HUES6 (cell line): ENCODE results near the gene SLC5A1.
"Not testable (repeated sequence)": the region's sequence is repeated elsewhere in the genome, so short reads cannot be mapped to it uniquely, and the experiment has no call there.

Experiments
- H3K27ac ChIP-seq: 2 replicates; pipeline ENCODE4 v1.7.0; 2013; ENCODE audit warnings: low read depth, mild to moderate bottlenecking, low read length, inconsistent platforms
- H3K27me3 ChIP-seq: 2 replicates; pipeline ENCODE4 v1.6.1; 2013; ENCODE audit warnings: low read length; ENCODE audit not compliant: control insufficient read depth, insufficient read depth
- H3K36me3 ChIP-seq: 2 replicates; pipeline ENCODE4 v1.6.1; 2013; ENCODE audit warnings: low read length; ENCODE audit not compliant: control insufficient read depth, insufficient read depth
- H3K4me1 ChIP-seq: 2 replicates; pipeline ENCODE4 v1.6.1; 2013; ENCODE audit warnings: low read length; ENCODE audit not compliant: control insufficient read depth, insufficient read depth
- H3K4me3 ChIP-seq: 2 replicates; pipeline ENCODE4 v1.5.1; 2013; ENCODE audit warnings: low read depth, low read length
- H3K9ac ChIP-seq: one replicate; pipeline ENCODE4 v1.6.1; 2013; ENCODE audit warnings: mild to moderate bottlenecking, low read length
- H3K9me3 ChIP-seq: 2 replicates; pipeline ENCODE4 v1.6.1; 2013; ENCODE audit warnings: low read depth, low read length; ENCODE audit not compliant: control insufficient read depth, insufficient read depth

Gene SLC5A1

DNA sequence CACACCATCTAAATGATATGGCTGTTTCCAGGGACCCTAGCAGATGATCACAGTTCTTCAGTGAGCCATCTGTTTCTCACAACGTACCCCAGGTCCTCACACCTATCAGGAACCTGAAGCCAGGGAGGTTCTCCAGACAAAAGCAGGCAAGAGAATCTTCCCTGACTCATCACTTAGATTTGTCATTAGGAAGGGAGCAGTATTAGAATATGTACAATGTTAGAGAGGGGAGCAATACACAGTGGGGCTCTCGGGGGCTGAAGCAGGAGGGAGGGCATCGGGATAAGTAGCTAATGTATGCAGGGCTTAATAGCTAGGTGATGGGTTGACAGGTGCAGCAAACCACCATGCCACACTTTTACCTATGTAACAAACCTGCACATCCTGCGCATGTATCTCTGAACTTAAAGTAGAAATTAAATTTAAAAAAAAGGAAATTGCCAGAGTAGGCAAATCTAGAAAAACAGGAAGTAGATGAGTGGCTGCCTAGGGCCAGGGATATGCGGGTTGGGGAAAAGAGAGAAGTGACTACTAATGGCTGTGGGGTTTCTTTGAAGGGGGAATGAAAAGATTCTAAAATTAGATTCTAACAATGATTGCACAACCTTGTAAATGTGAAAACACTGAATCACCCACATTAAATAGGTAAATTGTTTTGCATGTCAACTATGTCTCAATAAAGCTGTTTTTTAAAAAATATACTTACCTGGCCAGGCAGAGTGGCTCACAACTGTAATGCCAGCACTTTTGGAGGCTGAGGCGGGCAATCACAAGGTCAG lies 101.6 kb downstream of the SLC5A1 start:
- Histone ChIP-seq H3K4me3 (no peak overlapping the region), H3K27ac (no peak overlapping the region), H3K9ac (no peak overlapping the region), H3K27me3 (no peaks in the 10 kb centered on the region), H3K36me3 (no peaks in the 10 kb centered on the region), H3K9me3 (no peaks in the 10 kb centered on the region), H3K4me1 (no peaks in the 10 kb centered on the region)

DNA sequence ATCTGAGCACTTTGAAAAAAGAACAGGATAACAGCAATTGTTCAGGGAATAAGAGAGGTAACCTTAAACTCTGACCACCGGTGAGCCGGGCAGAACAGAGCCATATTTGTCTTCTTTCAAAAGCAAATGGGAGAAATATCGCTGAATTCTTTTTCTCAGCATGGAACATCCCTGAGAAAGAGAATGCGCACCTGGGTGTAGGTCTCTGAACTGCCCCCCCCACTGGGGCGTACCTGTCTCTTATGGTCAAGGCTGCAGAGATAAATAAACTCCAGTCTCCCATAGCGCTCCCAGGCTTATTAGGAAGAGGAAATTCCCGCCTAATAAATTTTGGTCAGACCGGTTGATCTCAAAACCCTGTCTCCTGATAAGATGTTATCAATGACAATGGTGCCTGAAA lies 104.1 kb downstream of the SLC5A1 start:
- not testable (repeated sequence) for H3K4me3 ChIP-seq, H3K9ac ChIP-seq, H3K27ac ChIP-seq, H3K9me3 ChIP-seq, H3K4me1 ChIP-seq, H3K27me3 ChIP-seq, H3K36me3 ChIP-seq

DNA sequence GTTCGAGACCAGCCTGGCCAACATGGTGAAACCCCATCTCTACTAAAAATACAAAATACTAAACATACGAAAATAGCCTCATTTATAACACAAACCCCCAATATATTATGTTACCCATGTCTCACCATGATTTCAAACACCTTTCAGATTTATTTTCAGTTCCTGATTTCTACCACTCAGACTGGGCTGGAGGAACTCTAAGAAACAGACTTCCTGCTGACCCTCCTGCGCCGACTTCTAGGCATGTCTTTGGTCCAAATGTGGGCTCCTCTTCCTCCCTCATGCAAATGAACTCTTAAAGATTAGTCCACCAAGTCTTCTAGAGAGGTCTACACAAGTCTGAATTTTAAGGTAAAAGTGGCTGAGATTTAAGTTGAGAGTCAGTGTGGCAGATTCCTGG lies 105.3 kb downstream of the SLC5A1 start:
- H3K4me1 ChIP-seq, H3K27me3 ChIP-seq, H3K27ac ChIP-seq, H3K9ac ChIP-seq, H3K9me3 ChIP-seq, H3K4me3 ChIP-seq, H3K36me3 ChIP-seq: not testable (repeated sequence)

DNA sequence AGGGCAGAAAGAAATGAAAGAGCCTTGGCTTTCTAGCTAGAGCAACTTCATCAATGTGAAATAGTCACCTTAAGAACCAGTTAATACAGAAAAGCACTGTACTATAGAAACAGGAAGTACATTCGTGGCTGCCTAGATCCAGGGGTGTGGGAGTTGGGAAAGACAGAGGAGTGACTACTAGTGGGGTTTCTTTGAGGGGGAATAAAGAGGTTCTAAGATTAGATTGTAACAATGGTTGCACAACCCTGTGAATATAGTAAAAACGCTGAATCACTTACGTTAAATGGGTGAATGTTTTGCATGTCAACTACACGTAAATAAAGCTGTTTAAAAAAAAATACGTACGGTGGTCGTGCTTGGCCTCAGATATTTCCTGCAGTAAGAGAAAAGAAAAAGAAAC lies 107.6 kb downstream of the SLC5A1 start:
- H3K27me3 ChIP-seq, H3K36me3 ChIP-seq, H3K4me1 ChIP-seq, H3K9ac ChIP-seq, H3K27ac ChIP-seq, H3K9me3 ChIP-seq, H3K4me3 ChIP-seq: not testable (repeated sequence)

DNA sequence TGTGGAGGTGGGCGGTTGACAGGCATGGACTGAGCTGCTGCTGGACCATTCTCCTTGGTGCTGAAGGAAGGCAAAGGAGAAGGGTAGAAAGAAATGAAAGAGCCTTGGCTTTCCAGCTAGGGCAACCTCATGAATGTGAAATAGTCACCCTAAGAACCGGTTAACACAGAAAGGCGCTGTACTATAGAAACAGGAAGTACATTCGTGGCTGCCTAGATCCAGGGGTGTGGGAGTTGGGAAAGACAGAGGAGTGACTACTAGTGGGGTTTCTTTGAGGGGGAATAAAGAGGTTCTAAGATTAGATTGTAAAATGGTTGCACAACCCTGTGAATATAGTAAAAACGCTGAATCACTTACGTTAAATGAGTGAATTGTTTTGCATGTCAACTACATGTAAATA lies 108.6 kb downstream of the SLC5A1 start:
- H3K27me3 ChIP-seq, H3K9ac ChIP-seq, H3K27ac ChIP-seq, H3K4me1 ChIP-seq, H3K9me3 ChIP-seq, H3K4me3 ChIP-seq, H3K36me3 ChIP-seq: not testable (repeated sequence)

DNA sequence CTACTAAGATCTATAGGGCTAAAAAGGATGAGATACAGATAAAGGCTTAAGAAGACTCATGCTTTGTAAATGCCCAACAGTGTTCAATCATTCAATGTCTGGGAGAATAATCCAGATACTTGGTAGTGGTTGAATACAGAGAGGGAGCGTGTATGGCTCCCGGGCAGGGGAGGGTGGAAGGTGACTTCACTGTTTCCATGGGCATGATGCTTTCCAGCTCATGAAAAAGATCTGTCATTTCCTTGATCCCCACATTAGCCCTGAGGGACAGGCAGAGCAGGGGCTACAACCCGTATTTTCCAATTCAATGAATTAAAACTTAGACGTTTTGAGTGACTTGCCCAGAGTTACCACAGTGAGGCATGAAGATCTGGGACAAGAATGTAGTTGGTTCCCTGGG lies 111.7 kb downstream of the SLC5A1 start:
- not testable (repeated sequence) for H3K9me3 ChIP-seq, H3K27me3 ChIP-seq, H3K36me3 ChIP-seq, H3K4me3 ChIP-seq, H3K4me1 ChIP-seq, H3K27ac ChIP-seq, H3K9ac ChIP-seq

DNA sequence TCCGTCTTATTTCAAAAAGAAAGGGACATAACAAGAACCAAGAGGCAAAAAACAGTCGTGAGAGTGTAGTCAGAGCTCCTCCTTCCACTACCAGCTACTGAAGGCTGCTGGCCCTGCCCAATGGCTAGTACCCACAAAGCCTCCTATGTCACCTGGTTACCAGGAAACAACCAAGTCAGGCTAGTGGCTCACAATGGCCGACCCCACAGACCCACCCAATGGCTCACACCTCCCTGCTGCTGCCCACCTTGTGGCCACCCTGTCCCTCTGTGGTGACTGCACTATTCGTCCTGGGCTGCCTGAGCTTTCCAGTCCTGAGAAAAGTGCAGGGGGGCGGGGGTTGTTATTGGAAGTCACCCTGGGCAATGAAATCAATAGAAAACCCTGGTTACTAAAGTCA lies 114.6 kb downstream of the SLC5A1 start:
- not testable (repeated sequence) for H3K4me3 ChIP-seq, H3K4me1 ChIP-seq, H3K36me3 ChIP-seq, H3K9me3 ChIP-seq, H3K9ac ChIP-seq, H3K27me3 ChIP-seq, H3K27ac ChIP-seq

DNA sequence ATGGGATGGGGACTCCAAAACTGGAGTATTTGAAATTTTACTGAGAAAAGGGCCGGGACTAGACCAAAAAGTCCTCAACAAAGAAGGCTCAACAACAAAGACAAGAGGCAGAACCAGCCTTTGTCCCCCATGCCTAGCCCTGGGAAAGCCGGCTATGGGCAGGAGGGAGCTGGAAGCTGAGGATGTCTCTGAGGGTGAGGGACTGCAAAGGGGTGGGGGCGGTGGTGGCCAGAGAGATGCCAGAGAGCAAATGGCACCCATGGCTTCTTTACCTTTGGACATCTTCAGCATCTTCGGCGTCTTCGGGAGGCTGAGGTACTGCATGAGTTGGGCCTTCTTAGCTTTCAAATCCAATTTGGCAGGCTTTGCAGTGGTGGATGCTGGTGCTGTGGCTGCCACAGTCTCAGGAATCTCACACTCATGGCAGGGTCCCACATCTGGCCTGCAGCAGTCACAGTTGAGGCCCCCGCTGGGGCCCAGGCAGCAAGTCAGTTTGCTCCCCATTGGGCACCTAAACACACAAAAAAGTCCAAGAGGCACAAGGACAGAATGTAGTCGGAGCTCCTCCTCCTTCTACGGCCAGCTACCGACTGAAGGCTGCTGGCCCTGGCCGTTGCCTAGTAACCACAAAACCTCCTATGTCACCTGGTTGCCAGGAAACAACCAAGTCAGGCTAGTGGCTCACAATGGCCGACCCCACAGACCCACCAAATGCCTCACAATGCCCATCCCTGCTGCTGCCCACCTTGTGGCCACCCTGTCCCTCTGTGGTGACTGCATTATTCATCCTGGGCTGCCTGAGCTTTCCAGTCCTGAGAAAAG lies 115.9 kb downstream of the SLC5A1 start, which contains the start of gene C22orf42:
Gene C22orf42 (minus strand): TSS at position 592 of the 822 bp plus-strand sequence. CDS start 88 bp downstream, at position 504.
- Histone ChIP-seq H3K36me3 (no peaks in the 10 kb centered on the region), H3K27me3 (no peaks in the 10 kb centered on the region), H3K9me3 (no peaks in the 10 kb centered on the region), H3K4me1 (peaks cover under 1% of the 10 kb centered on the region; the same call in 1 of the 2 replicates), H3K27ac (no peak within 1 kb of the TSS), H3K4me3 (no peak within 1 kb of the TSS), H3K9ac (no peak within 1 kb of the TSS)

DNA sequence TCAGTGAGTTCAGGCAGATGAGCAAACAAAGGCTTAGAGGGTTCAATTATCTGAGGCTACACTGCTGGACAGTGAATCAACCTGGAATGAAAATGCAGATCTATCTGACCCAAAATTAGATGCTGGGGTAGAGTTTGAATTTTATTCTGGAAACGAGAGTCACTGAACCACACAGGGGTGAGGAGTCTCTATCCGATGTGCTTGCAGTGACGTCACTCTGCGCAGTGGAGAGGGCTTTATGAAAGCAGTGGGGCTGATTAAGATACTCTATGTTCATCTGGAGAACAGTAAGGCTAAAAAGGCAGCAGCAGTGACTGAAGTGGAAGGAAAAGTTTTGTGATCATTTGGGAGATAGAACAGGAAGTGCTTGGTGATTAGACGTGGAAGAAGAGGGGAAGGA lies 117.3 kb downstream of the SLC5A1 start:
- not testable (repeated sequence) for H3K4me3 ChIP-seq, H3K4me1 ChIP-seq, H3K9me3 ChIP-seq, H3K27ac ChIP-seq, H3K27me3 ChIP-seq, H3K9ac ChIP-seq, H3K36me3 ChIP-seq
